ENCODE results near the gene KRTAP4-12. TPM values are rescaled to one million over a fixed set of nuclear protein-coding genes. Genes with fewer than 3 reads are reported as not detected.

KRTAP4-12 gene
- total and polyA plus RNA-seq, 10 of the 15 experiments (the other 5 are each of a cell fraction or from before 2014, with no cell fraction given): not detected

- in situ Hi-C loops (cut with MboI): no loop called here
- Histone ChIP-seq H3K4me3 (no peak overlapping the region), H3K4me2 (ENCODE audit: control insufficient read depth, insufficient read depth) (no peak overlapping the region), H2AFZ (ENCODE audit: control insufficient read depth, low read depth, low read length) (no peak overlapping the region), H3K27ac (ENCODE audit: control insufficient read depth, insufficient read depth) (no peak overlapping the region), H3K4me1 (ENCODE audit: control insufficient read depth, insufficient read depth, low read length) (no peaks in the 10 kb centered on the region), H3K9ac (ENCODE audit: control insufficient read depth, insufficient read depth, low read length) (no peak overlapping the region), H3K79me2 (ENCODE audit: control insufficient read depth, insufficient read depth, low read length) (no peaks in the 10 kb centered on the region), H3K27me3 (replicated peaks in 1 of 2; ENCODE audit: control insufficient read depth in 2 of 2, insufficient read depth in 2 of 2, low read length in 1 of 2) (no peaks in the 10 kb centered on the region), H3K9me3 (replicated peaks; ENCODE audit: control insufficient read depth, insufficient read depth, low read length) (no peaks in the 10 kb centered on the region), H3K36me3 (ENCODE audit: control insufficient read depth in 2 of 2, insufficient read depth in 2 of 2, low read length in 1 of 2) (no peaks in the 10 kb centered on the region), H4K20me1 (ENCODE audit: control insufficient read depth, insufficient read depth) (no peaks in the 10 kb centered on the region)
- TF ChIP-seq MEF2A (IDR thresholded peaks at IDR 0.05; ENCODE audit: insufficient read depth, low read depth, low read length): no peak
- no peak for TF ChIP-seq EED (IDR thresholded peaks at IDR 0.05; ENCODE audit: low read depth)
- no peak for TF ChIP-seq SREBF1 (IDR thresholded peaks at IDR 0.05; ENCODE audit: low read length)
- TF ChIP-seq RAD51 (IDR thresholded peaks at IDR 0.05): no peak
- no peak for TF ChIP-seq ZNF217 (IDR thresholded peaks at IDR 0.05)
- TF ChIP-seq TARDBP (IDR thresholded peaks at IDR 0.05; ENCODE audit: borderline replicate concordance): no peak
- TF ChIP-seq HCFC1 (IDR thresholded peaks at IDR 0.05; ENCODE audit: low read length): no peak
- TF ChIP-seq, protein P1, sequence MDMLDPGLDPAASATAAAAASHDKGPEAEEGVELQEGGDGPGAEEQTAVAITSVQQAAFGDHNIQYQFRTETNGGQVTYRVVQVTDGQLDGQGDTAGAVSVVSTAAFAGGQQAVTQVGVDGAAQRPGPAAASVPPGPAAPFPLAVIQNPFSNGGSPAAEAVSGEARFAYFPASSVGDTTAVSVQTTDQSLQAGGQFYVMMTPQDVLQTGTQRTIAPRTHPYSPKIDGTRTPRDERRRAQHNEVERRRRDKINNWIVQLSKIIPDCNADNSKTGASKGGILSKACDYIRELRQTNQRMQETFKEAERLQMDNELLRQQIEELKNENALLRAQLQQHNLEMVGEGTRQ (IDR thresholded peaks at IDR 0.05; ENCODE audit: borderline replicate concordance, low read depth, low read length): no peak
- TF ChIP-seq BCL11A (IDR thresholded peaks at IDR 0.05; ENCODE audit: low read depth, low read length): no peak
- TF ChIP-seq USF1 (IDR thresholded peaks at IDR 0.05; ENCODE audit: borderline replicate concordance, extremely low read length, insufficient read depth, low read depth, low read length): no peak
- no peak for ATAC-seq
- no peak for DNase-seq (ENCODE audit: low read depth, low spot score)
- BruUV-seq (replicated peaks): no TSS peak
- no peak for FAIRE-seq
- WGBS (ENCODE audit: insufficient coverage, insufficient replicate concordance, low lambda C conversion rate, missing lambda C conversion rate): 0% methylated on average over 2 of the region's 2 CpGs
- POLR2A ChIA-PET: no interaction called here
- intact Hi-C loops (cut with micrococcal nuclease; ENCODE audit: unreplicated experiment): no loop called here
- CTCF ChIA-PET: no interaction called here
- SMC1A ChIA-PET (ENCODE audit: uncharacterized antibody, unreplicated experiment): no interaction called here
- RAD21 ChIA-PET (ENCODE audit: unreplicated experiment): no interaction called here
Observed at GRCh38 chr17:41153856-41154255, 29.9 kb upstream of the KRTAP4-12 start.

Measured in GM12878 (cell line).